Heart left ventricle (tissue), 16 donors: ENCODE data around the gene MED25. TPM values are rescaled to one million over a fixed set of nuclear protein-coding genes. Genes with fewer than 3 reads are reported as not detected.

ENCODE experiments used
- ATAC-seq, 4 donors: fragments of 200-7000 bp; cut with Tn5 transposase; one replicate each; pipeline ENCODE4 v1.9.1; 2020 to 2022; ENCODE audit warnings: moderate library complexity in 4 of 4, mild to moderate bottlenecking in 3 of 4, moderate number of reproducible peaks in 1 of 4
- DNase-seq, 5 donors: peaks; one replicate each; pipeline ENCODE4 v3.0.0-alpha.2; 2020
- H3K27ac ChIP-seq, 12 donors: fragments of 200-600 bp; sonication (generic) in 4 of 12; one replicate each; pipeline versions ENCODE4 v1.5.0 to v1.8.0; 2016 to 2022; ENCODE audit warnings: mild to moderate bottlenecking in 2 of 12
- H3K27me3 ChIP-seq, 9 donors: fragments of 200-600 bp; sonication (generic) in 2 of 9; one replicate each; pipeline versions ENCODE4 v1.5.1 to v1.8.0; 2016 to 2022; ENCODE audit warnings: mild to moderate bottlenecking in 3 of 9
- H3K36me3 ChIP-seq, 9 donors: fragments of 200-600 bp; sonication (generic) in 2 of 9; one replicate each; pipeline versions ENCODE4 v1.5.0 to v1.8.0; 2018 to 2022; ENCODE audit warnings: mild to moderate bottlenecking in 2 of 9
- H3K4me1 ChIP-seq, 12 donors: fragments of 200-600 bp; sonication (generic) in 4 of 12; one replicate each; pipeline versions ENCODE4 v1.5.0 to v1.8.0; 2016 to 2022; ENCODE audit warnings: mild to moderate bottlenecking in 3 of 12
- H3K4me3 ChIP-seq, 12 donors: fragments of 200-600 bp; sonication (generic) in 4 of 12; one replicate each; pipeline versions ENCODE4 v1.5.0 to v1.8.0; 2017 to 2022; ENCODE audit warnings: mild to moderate bottlenecking in 9 of 12, moderate library complexity in 4 of 12
- H3K9me3 ChIP-seq, 12 donors: fragments of 200-600 bp; sonication (generic) in 4 of 12; one replicate each; pipeline versions ENCODE4 v1.5.0 to v1.8.0; 2016 to 2022; ENCODE audit warnings: mild to moderate bottlenecking in 1 of 12
- POLR2A ChIP-seq, 2 donors: fragments of 450-650 bp; IDR thresholded peaks; one replicate each; pipeline ENCODE4 v1.6.1; 2017; ENCODE audit warnings: antibody characterized with exemption in 2 of 2, mild to moderate bottlenecking in 2 of 2, moderate library complexity in 2 of 2
- WGBS, 4 donors: extraction: QIAGEN DNeasy Blood & Tissue Kit in 2 of 4; methylation state at CpG; one replicate each; pipeline versions ENCODE4 v1.1.5 to v1.1.7; 2013 to 2018; 5-methylcytosine and 5-hydroxymethylcytosine counted together
- intact Hi-C, 10 donors: fragments of 100-400 bp; cut with DNase I; formaldehyde crosslinking; loops; one replicate each; pipeline versions ENCODE4 v1.11.1 to v1.14.2; 2022
- polyA plus RNA-seq, 2 donors: library from polyadenylated mRNA; stranded (reverse); fragments of 200-250 nt; gene quantifications; one replicate each; pipeline ENCODE4 v1.2.3, GENCODE V29; 2013
- total RNA-seq, 9 donors: library from RNA; depleted of rRNA in 2 of 9; stranded (reverse); fragments of >200 nt in 2 of 9; fragmentation: NEBNext Ultra II Directional in 3 of 9; extraction: Animal tissue kit (Norgen Biotek cat#: 25700) in 3 of 9; gene quantifications; one replicate each; pipeline versions ENCODE4 v1.1.0 to v1.2.4, GENCODE V29; 2016 to 2023
- TF ChIP-seq, protein P1 (sequence below), 12 donors: fragments of 200-600 bp; sonication (generic) in 4 of 12; IDR thresholded peaks; one replicate each; pipeline versions ENCODE4 v1.5.0 to v1.8.0; 2018 to 2022; ENCODE audit warnings: antibody characterized with exemption in 12 of 12, mild to moderate bottlenecking in 5 of 12
- donor health status: ischemic (EF 13 %, LVEDD 7.1; RV severe dilation, severe dysfunction).
- donor health status: healthy with polysubstance abuse.
- donor health status: DM: no; HTN: yes; CAD: no.
- donor health status: DM: no; HTN: no; CAD: no.
- donor health status: ischemic (EF 25% LVEDD 6.9; RV normal size, moderate dysfunction).
- donor health status: ischemic (EF 25% LVEDD 5.7; RV mildly dilated, moderate dysfunction).
- donor health status: healthy.
- donor health status: DM: yes; HTN: yes; CAD: no.
- donor health status: ischemic (EF 35%, LVEDD 5.7; RV mildly dilated, moderate dysfunction).
- donor health status: nonischemic (EF 11% LVEDD 7.7; RV severe dilation, severe dysfunction).
- donor health status: DM: yes; HTN: yes; CAD: no.
- donor health status: PGD.
- donor health status: ischemic (EF 29% LVEDD 5.4; RV normal size, mild dysfunction).
- donor health status: nonischemic (EF 23%, LVEDD 6.1; RV moderate dilation, normal function).

The MED25 gene
- total and polyA plus RNA-seq, 11 donors: 44.1 to 119 (median 54.7) TPM

DNA sequence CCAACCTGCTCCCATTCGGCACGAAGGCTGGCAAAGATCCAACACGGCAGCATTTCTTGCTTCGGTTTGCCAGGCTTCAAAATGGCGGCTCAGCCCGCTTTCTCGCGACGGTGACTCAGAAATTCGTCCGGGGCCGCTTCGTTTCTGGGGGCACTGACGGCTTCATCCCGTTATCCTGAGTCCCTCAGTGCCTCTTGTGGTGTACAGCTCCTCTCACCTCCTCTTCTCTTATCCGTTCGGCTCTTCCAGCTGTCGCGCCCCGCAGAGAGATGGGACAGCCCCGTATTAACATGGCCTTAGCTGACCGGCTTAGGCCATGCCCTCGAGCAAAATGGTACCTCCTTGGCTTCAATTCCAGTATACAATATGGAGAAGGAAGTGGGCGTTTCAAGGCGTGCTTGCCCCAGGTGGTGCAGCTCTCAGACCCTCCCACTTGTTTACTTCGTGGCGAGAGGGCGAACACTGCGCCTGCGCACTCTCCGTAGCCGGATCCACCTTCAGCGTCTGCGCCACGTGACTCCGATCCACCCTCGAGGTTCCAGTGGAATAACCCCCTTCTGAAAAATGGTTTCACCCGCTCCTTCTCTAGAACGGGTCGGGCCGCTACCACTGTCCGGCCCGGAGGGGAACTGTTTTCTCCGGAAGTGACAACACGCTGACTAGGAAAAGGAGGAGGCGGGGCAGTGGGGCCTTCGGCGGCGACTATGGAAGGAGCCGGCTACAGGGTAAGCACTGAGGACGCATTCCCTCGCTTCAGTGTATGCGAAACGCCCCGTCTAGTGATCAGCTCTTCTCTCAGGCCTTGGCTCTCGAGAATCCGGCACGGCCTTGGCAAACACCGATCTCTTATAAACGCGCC is 59.2 kb downstream of the MED25 start, which contains the start of the genes AKT1S1 and TBC1D17:
AKT1S1 (minus strand) TSS at position 336 of the 859 bp plus-strand sequence. CDS start 4,060 bp downstream, outside the sequence.
TBC1D17 (plus strand) TSS at position 683 of the 859 bp plus-strand sequence; CDS start at position 705, 22 bp downstream.
- TF ChIP-seq, protein P1, sequence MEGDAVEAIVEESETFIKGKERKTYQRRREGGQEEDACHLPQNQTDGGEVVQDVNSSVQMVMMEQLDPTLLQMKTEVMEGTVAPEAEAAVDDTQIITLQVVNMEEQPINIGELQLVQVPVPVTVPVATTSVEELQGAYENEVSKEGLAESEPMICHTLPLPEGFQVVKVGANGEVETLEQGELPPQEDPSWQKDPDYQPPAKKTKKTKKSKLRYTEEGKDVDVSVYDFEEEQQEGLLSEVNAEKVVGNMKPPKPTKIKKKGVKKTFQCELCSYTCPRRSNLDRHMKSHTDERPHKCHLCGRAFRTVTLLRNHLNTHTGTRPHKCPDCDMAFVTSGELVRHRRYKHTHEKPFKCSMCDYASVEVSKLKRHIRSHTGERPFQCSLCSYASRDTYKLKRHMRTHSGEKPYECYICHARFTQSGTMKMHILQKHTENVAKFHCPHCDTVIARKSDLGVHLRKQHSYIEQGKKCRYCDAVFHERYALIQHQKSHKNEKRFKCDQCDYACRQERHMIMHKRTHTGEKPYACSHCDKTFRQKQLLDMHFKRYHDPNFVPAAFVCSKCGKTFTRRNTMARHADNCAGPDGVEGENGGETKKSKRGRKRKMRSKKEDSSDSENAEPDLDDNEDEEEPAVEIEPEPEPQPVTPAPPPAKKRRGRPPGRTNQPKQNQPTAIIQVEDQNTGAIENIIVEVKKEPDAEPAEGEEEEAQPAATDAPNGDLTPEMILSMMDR (IDR thresholded peaks at IDR 0.05): no peak
- TF ChIP-seq POLR2A (IDR thresholded peaks at IDR 0.05): peak; percentile 58 to 70
- intact Hi-C loops: loop anchor here in 6 of 10 donors (1.0 to 5.0 kb wide), 10 partner anchors 50 to 424 kb away; partner anchors contain the start of genes AP2A1 (in 3 of the 6), FUZ (in 3 of the 6), ADM5 (in 1 of the 6) and ALDH16A1 (in 1 of the 6)
- Histone ChIP-seq H3K9me3 (no peaks in the 10 kb centered on the region), H3K36me3 (peaks cover 2 to 45% (median 38%) of the 10 kb centered on the region in 9 donors), H3K27me3 (no peaks in the 10 kb centered on the region), H3K4me1 (peaks cover 0 to 30% (median 19%) of the 10 kb centered on the region in 12 donors), H3K27ac (peak within 1 kb of the TSS; percentile 96 to 100 (median 98)), H3K4me3 (peak within 1 kb of the TSS; percentile 72 to 99 (median 87))
- WGBS, 4 donors: 0 to 1% (median 0%) methylated on average over 45 to 61 of the region's 61 CpGs
- ATAC-seq (peak; percentile 84 to 90 (median 87)), DNase-seq (peak; percentile 99 to 100 (median 99))

DNA sequence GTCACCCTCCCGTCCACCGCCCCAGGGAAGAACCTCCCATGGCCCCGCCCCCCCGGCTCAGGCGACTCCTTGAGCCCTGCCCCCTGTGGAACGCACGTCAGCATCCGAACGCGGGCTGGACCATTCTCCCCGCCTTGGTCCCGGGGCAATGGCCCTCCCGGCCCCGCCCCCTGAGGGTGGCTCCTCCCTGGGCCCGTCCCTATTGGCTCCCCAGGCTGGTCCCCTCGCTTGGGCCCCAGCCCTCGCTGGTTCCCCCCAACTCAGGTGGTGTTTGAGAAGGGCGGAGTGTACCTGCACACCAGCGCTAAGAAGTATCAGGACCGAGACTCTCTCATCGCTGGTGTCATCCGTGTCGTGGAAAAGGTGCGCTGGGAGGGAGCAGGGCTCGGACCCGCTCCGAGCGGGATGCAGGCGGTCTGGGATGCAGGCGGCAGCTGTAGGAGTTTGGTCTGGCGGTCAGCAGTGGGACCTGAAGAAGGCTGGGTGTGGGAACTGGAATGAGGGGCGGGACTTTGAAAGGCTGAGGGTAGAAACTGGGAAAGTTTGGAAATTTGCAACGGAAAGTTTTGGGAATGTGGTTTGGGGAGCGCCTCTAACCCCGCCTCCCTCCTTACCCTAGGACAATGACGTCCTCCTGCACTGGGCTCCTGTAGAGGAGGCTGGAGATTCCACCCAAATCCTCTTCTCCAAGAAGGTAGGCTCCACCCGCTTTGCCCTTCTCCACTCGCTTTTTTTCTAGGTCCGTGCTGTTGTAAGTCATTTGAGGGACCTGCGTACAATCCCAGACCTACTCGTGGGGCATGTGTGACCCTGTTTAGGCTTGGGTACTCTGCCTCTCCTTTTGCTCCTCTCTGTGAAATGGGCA is 60.0 kb downstream of the MED25 start:
- Histone ChIP-seq H3K4me3 (peak overlapping the region; percentile 52 to 98 (median 83)), H3K9me3 (no peaks in the 10 kb centered on the region), H3K4me1 (peaks cover 0 to 28% (median 19%) of the 10 kb centered on the region in 12 donors), H3K36me3 (peaks cover 2 to 52% (median 45%) of the 10 kb centered on the region in 9 donors), H3K27me3 (no peaks in the 10 kb centered on the region), H3K27ac (peak overlapping the region; percentile 96 to 100 (median 98))
- WGBS, 4 donors: 9 to 14% (median 10%) methylated on average over 27 to 41 of the region's 41 CpGs
- DNase-seq (peak; percentile 98 to 99 (median 99)), ATAC-seq (peak; percentile 63 to 80 (median 77))
- intact Hi-C loops: loop anchor here in 6 of 10 donors (1.0 to 5.0 kb wide), 10 partner anchors 49 to 425 kb away; partner anchors contain the start of genes AP2A1 (in 3 of the 6), FUZ (in 3 of the 6), ADM5 (in 1 of the 6) and ALDH16A1 (in 1 of the 6)
- TF ChIP-seq POLR2A (IDR thresholded peaks at IDR 0.05): no peak
- TF ChIP-seq, protein P1 (IDR thresholded peaks at IDR 0.05): no peak

DNA sequence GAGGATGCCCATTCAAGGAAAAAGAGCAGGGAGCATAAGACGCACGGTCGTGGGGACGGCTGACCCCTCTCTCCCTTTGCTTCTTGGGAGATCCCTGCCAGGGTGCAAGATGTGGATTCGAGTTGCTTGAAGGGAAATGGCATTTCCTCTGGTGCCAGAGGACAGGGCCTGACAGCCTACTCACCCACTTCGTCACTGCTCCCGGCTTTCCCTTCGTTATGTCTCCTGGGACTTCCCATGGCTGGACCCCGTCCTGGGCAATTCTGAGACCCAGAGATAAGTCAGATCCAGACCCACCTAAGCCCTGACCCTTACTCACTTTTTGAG is 60.6 kb downstream of the MED25 start:
- DNase-seq: no peak
- peaks cover 2 to 58% (median 48%) of the 10 kb centered on the region in 9 donors for H3K36me3 ChIP-seq
- H3K4me1 ChIP-seq: peaks cover 0 to 28% (median 19%) of the 10 kb centered on the region in 12 donors
- ATAC-seq: no peak
- H3K9me3 ChIP-seq: no peaks in the 10 kb centered on the region
- WGBS, 4 donors: 86 to 88% (median 86%) methylated on average over 9 of the region's 9 CpGs
- H3K27me3 ChIP-seq: no peaks in the 10 kb centered on the region
- intact Hi-C loops: loop anchor here in 3 of 10 donors (5.0 kb wide), 4 partner anchors 49 to 381 kb away; partner anchors contain the start of genes ADM5 (in 1 of the 3), AP2A1 (in 1 of the 3), ATF5 (in 1 of the 3) and NUP62 (in 1 of the 3)
- peak overlapping the region in 7 of 12 donors; percentile 78 to 98 (median 85) for H3K4me3 ChIP-seq
- peak overlapping the region in 4 of 12 donors; percentile 97 to 100 (median 100) for H3K27ac ChIP-seq
- TF ChIP-seq, protein P1 (IDR thresholded peaks at IDR 0.05): no peak
- no peak for TF ChIP-seq POLR2A (IDR thresholded peaks at IDR 0.05)
